ENCODE results near the gene CFAP46. TPM values are rescaled to one million over a fixed set of nuclear protein-coding genes. Genes with fewer than 3 reads are reported as not detected.

Gene CFAP46
- total and polyA plus RNA-seq, 2 experiments from 2014 or later, result 3.1 to 5.4 TPM

DNA sequence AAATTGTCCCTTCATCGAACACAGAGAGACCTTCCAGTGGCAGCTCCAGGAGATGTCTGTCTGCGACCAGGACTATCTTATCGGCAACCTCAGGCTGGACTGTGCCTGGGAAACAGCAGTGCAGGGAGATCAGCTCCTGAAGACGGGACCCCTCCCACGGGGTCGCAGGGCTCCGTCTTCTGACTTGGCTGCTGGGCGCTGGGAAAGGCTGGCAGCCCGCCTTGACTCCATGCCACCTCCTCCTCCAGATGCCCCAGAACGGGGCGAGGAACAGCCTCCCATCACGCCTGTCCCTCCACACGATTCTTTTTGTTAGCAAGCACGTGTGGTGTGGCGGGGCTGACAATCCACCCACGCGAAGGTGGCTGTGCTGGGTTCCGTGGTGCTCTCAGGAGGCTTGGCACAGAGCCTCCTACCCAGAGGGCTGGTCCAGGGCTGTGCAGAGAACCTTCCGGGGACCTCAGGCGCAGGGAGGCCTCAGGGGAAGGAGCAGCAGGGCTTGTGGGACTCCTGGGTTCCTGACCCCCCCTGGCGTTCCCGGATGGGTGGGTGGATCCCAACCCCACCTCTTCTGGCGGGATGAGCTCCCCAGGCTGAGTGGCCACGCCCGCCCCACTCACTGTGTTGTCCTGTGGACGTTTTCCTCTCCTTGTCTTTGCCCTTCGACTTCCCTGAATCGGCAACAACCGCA, 108.8 kb downstream of the CFAP46 start:
- Histone ChIP-seq H3K4me3 (no peak overlapping the region), H3K4me2 (no peak overlapping the region), H4K20me1 (replicated peaks; ENCODE audit: insufficient read depth) (no peaks in the 10 kb centered on the region), H2AFZ (no peak overlapping the region), H3F3A (replicated peaks; ENCODE audit: low read depth) (peaks cover 8% of the 10 kb centered on the region; the same call in 1 of the 2 replicates), H3K36me3 (ENCODE audit: insufficient read depth) (no peaks in the 10 kb centered on the region), H3K27me3 (ENCODE audit: insufficient read depth) (no peaks in the 10 kb centered on the region), H3K79me2 (replicated peaks; ENCODE audit: insufficient read depth) (no peaks in the 10 kb centered on the region), H3K27ac (ENCODE audit: low read depth) (no peak overlapping the region), H3K4me1 (ENCODE audit: insufficient read depth) (no peaks in the 10 kb centered on the region), H3K9me2 (ENCODE audit: insufficient read depth) (no peaks in the 10 kb centered on the region)
- TF ChIP-seq ZNF462 (CRISPR knock-in tag; IDR thresholded peaks at IDR 0.05) (no peak), JUNB (IDR thresholded peaks at IDR 0.05; ENCODE audit: unreplicated experiment) (no peak), EZH2 (IDR thresholded peaks at IDR 0.05; ENCODE audit: low read depth, unreplicated experiment) (no peak), CREB1 (CRISPR knock-in tag; IDR thresholded peaks at IDR 0.05; ENCODE audit: low read depth) (no peak), ZNF331 (CRISPR knock-in tag; IDR thresholded peaks at IDR 0.05; ENCODE audit: low read depth) (no peak)
- Mint-ChIP-seq H3K4me3 (no peak overlapping the region), H3K36me3 (ENCODE audit: low read depth) (no peaks in the 10 kb centered on the region), H3K27me3 (ENCODE audit: insufficient read depth, low read depth, poor library complexity) (peaks cover 3% of the 10 kb centered on the region), H3K9me3 (peaks cover 3% of the 10 kb centered on the region; the same call in 1 of the 3 replicates), H3K4me1 (no peaks in the 10 kb centered on the region), H3K27ac (no peak overlapping the region)
- no peak for DNase-seq (ENCODE audit: low spot score)
- no peak for ATAC-seq
